HUES48 (cell line): Measurements from ENCODE around the gene STAG1.
A peak's percentile ranks its signal among the peaks of the same experiment; 100 is the strongest.
"Not testable (repeated sequence)": the region's sequence is repeated elsewhere in the genome, so short reads cannot be mapped to it uniquely, and the experiment has no call there.

ENCODE experiments used
- H3K27ac ChIP-seq: one replicate; pipeline ENCODE4 v1.7.0; 2013; ENCODE audit warnings: low read depth, low read length, inconsistent platforms
- H3K27me3 ChIP-seq: 2 replicates; pipeline ENCODE4 v1.6.1; 2013; ENCODE audit warnings: mild to moderate bottlenecking, low read length; ENCODE audit not compliant: control insufficient read depth, insufficient read depth
- H3K36me3 ChIP-seq: 2 replicates; pipeline ENCODE4 v1.6.1; 2013; ENCODE audit warnings: low read length; ENCODE audit not compliant: control insufficient read depth, insufficient read depth
- H3K4me1 ChIP-seq: 2 replicates; pipeline ENCODE4 v1.6.1; 2013; ENCODE audit warnings: mild to moderate bottlenecking, low read length; ENCODE audit not compliant: control insufficient read depth, insufficient read depth
- H3K4me3 ChIP-seq: 2 replicates; pipeline ENCODE4 v1.5.1; 2013; ENCODE audit warnings: mild to moderate bottlenecking, low read depth, low read length
- H3K9ac ChIP-seq: 2 replicates; pipeline ENCODE4 v1.6.1; 2013; ENCODE audit warnings: mild to moderate bottlenecking, low read depth, low read length, moderate library complexity
- H3K9me3 ChIP-seq: 2 replicates; pipeline ENCODE4 v1.6.1; 2013; ENCODE audit warnings: low read length; ENCODE audit not compliant: control insufficient read depth, insufficient read depth

The STAG1 gene

DNA sequence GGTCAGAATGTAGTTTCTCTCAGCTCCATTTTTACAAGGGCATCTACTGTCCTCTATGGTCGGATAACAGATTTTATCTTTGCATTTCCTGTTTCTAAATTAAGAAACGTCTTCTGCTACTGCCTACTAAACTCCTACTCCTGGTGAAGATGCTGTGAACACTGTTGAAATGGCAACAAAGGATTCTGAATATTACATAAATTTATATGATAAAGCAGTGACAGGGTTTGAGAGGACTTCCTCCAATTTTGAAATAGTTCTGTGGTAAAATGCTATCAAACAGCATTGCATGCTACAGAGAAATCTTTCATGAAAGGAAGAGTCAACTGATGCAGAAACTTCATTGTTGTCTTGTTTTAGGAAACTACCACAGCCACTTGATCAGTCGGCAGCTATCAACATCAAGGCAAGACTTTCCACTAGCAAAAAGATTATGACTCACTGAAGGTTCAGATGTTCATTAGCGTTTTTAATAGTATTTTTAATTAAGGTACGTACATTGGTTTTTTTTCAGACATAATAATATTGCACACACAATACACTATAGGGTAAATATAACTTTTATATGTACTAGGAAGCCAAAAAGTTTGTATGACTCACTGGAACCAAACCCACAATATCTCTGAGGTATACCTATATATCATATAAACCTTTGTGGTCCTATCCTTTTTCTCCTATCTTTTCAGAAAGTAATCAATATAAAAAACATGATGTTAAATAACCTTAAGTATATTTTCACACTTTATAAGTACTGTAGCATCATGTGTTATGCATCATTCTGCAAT lies 156.1 kb downstream of the STAG1 start:
- no peaks in the 10 kb centered on the region for H3K4me1 ChIP-seq
- H3K9ac ChIP-seq: no peak overlapping the region
- no peaks in the 10 kb centered on the region for H3K36me3 ChIP-seq
- no peaks in the 10 kb centered on the region for H3K9me3 ChIP-seq
- H3K4me3 ChIP-seq: no peak overlapping the region
- H3K27me3 ChIP-seq: no peaks in the 10 kb centered on the region
- H3K27ac ChIP-seq: no peak overlapping the region

DNA sequence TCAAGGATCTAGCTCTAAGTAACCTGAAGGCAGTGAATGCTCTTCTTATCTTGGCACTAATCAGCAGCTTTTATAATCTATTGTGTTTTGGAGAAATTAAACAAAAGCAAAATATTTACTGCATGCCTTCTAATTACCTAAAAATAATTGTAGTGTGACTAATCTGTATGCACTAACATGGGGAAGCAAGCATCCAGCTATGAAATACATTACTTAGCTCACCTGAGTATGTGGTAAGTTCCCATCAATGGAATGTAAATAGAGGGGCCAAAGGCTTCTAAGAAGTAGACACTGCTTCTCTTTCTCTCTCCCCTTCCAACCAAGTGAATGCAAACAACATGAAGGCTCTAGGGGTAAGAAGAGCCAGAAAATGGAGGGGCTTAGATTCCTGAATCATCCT lies 165.6 kb downstream of the STAG1 start:
- Histone ChIP-seq H3K9ac (no peak overlapping the region), H3K4me3 (no peak overlapping the region), H3K9me3 (no peaks in the 10 kb centered on the region), H3K27ac (peak overlapping the region; percentile 55), H3K27me3 (no peaks in the 10 kb centered on the region), H3K36me3 (no peaks in the 10 kb centered on the region), H3K4me1 (no peaks in the 10 kb centered on the region)

- H3K9me3 ChIP-seq: no peaks in the 10 kb centered on the region
- H3K4me1 ChIP-seq: no peaks in the 10 kb centered on the region
- H3K36me3 ChIP-seq: no peaks in the 10 kb centered on the region
- no peak overlapping the region for H3K9ac ChIP-seq
- H3K27me3 ChIP-seq: no peaks in the 10 kb centered on the region
- H3K4me3 ChIP-seq: no peak overlapping the region
- H3K27ac ChIP-seq: no peak overlapping the region
These were observed 167.4 kb downstream of the STAG1 start for GRCh38 chr3:136584728-136585127.

DNA sequence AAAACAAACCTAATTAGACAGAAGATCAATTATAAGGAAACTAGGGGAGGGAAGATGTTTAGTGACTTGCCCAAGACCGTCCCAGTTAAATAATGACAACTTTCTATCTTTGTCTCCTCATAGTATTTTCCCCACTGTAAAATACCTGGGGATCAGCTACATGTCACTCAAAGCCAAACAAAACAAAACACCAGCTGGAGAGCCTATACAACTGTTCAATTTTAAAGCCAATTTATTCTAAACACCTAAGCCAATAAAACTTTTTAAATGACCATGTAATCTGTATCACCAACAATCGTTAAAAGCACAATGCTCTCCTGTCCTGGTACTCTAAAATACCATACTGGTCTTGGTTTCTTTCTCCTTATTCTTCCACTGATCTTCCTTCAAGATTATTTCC lies 168.4 kb downstream of the STAG1 start:
- no peaks in the 10 kb centered on the region for H3K4me1 ChIP-seq
- H3K9me3 ChIP-seq: no peaks in the 10 kb centered on the region
- no peaks in the 10 kb centered on the region for H3K36me3 ChIP-seq
- H3K27ac ChIP-seq: no peak overlapping the region
- no peak overlapping the region for H3K9ac ChIP-seq
- H3K27me3 ChIP-seq: no peaks in the 10 kb centered on the region
- no peak overlapping the region for H3K4me3 ChIP-seq

GRCh38 chr3:136577791-136578190 lies 174.4 kb downstream of the STAG1 start:
- H3K9ac ChIP-seq: no peak overlapping the region
- no peaks in the 10 kb centered on the region for H3K36me3 ChIP-seq
- no peaks in the 10 kb centered on the region for H3K4me1 ChIP-seq
- H3K27ac ChIP-seq: no peak overlapping the region
- no peaks in the 10 kb centered on the region for H3K27me3 ChIP-seq
- H3K4me3 ChIP-seq: no peak overlapping the region
- H3K9me3 ChIP-seq: no peaks in the 10 kb centered on the region

GRCh38 chr3:136576279-136577009 lies 175.7 kb downstream of the STAG1 start:
- Histone ChIP-seq H3K9me3 (no peaks in the 10 kb centered on the region), H3K4me1 (no peaks in the 10 kb centered on the region), H3K4me3 (no peak overlapping the region), H3K9ac (no peak overlapping the region), H3K36me3 (no peaks in the 10 kb centered on the region), H3K27me3 (no peaks in the 10 kb centered on the region), H3K27ac (no peak overlapping the region)

GRCh38 chr3:136567599-136568188 lies 184.5 kb downstream of the STAG1 start:
- H3K4me1 ChIP-seq: no peaks in the 10 kb centered on the region
- no peaks in the 10 kb centered on the region for H3K27me3 ChIP-seq
- no peaks in the 10 kb centered on the region for H3K36me3 ChIP-seq
- H3K4me3 ChIP-seq: no peak overlapping the region
- no peaks in the 10 kb centered on the region for H3K9me3 ChIP-seq
- no peak overlapping the region for H3K9ac ChIP-seq
- H3K27ac ChIP-seq: no peak overlapping the region

- H3K27ac ChIP-seq: not testable (repeated sequence)
These were observed 187.2 kb downstream of the STAG1 start for GRCh38 chr3:136564962-136565361.

DNA sequence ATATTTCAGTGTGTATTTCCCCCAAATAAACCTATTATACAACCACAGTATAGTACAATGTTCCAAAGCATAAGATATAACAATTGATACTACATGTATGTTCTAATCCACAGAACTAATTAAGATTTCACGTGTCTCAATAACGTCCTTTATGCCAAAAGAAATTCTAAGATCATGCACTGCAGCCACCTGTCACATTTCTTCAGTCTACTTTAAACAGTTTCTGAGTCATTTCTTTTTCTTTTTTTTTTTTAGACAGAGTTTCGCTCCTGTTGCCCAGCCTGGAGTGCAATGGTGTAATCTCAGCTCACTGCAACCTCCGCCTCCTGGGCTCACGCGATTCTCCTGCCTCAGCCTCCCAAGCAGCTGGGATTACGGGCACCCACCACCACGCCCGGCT lies 190.2 kb downstream of the STAG1 start:
- Histone ChIP-seq H3K9me3 (no peaks in the 10 kb centered on the region), H3K4me3 (no peak overlapping the region), H3K9ac (no peak overlapping the region), H3K4me1 (peaks cover 34% of the 10 kb centered on the region), H3K27me3 (no peaks in the 10 kb centered on the region), H3K36me3 (no peaks in the 10 kb centered on the region), H3K27ac (no peak overlapping the region)

More at GRCh38 chr3:136564962-136565361, 187.2 kb downstream of the STAG1 start:
- peaks cover 16% of the 10 kb centered on the region for H3K4me1 ChIP-seq
- not testable (repeated sequence) for H3K27me3 ChIP-seq, H3K9me3 ChIP-seq, H3K9ac ChIP-seq, H3K4me3 ChIP-seq, H3K36me3 ChIP-seq

- Histone ChIP-seq H3K9me3 (no peaks in the 10 kb centered on the region), H3K4me3 (no peak overlapping the region), H3K27me3 (no peaks in the 10 kb centered on the region), H3K4me1 (peaks cover 34% of the 10 kb centered on the region), H3K36me3 (no peaks in the 10 kb centered on the region), H3K9ac (no peak overlapping the region), H3K27ac (no peak overlapping the region)
These were observed 192.3 kb downstream of the STAG1 start for GRCh38 chr3:136559896-136560295.

DNA sequence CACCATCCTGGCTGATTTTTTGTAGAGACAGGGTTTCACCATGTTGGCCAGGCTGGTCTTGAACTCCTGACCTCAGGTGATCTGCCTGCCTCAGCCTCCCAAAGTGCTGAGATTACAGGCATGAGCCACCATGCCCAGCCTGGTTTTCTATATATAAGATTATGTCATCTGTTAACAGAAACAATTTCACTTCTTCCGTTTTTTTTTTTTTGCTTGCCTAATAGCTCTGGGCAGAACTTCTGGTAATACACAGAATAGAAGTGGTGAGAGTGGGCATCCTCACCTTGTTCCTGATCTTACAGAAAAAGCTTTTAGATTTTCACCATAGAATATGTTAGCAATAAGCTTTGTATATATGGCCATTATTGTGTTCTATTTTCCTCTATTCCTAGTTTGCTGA lies 202.7 kb downstream of the STAG1 start:
- not testable (repeated sequence) for H3K27me3 ChIP-seq, H3K36me3 ChIP-seq, H3K9me3 ChIP-seq, H3K4me3 ChIP-seq, H3K9ac ChIP-seq, H3K27ac ChIP-seq
- H3K4me1 ChIP-seq: peaks cover 15% of the 10 kb centered on the region; the same call in 1 of the 2 replicates
